SK-N-SH (cell line): ENCODE results near the gene SNRK. TPM values are rescaled to one million over a fixed set of nuclear protein-coding genes. Genes with fewer than 3 reads are reported as not detected.

Source experiments
- CTCF ChIA-PET: fragments of 300-600, 350-600 bp; formaldehyde crosslinking; extraction: SDS; loops from one replicate; lab custom pipeline; 2021; lab: Yijun Ruan, JAX
- POLR2A ChIA-PET: fragments of 350-600 bp; sonication (Branson Sonifier 250); formaldehyde crosslinking; extraction: SDS; loops from one replicate; lab custom pipeline; 2020; ENCODE audit warnings: antibody characterized with exemption, inconsistent platforms; lab: Yijun Ruan, JAX
- DNase-seq: peaks from one replicate; pipeline ENCODE4 v3.0.0; 2012
- H2AFZ ChIP-seq: fragments of 200-600 bp; sonication (generic); 2 replicates; pipeline ENCODE4 v1.8.1; 2016; ENCODE audit warnings: antibody characterized with exemption, mild to moderate bottlenecking, low read depth
- H3F3A ChIP-seq: fragments of 200-600 bp; sonication (generic); replicated peaks from 2 replicates; pipeline ENCODE3; 2016; ENCODE audit warnings: antibody characterized with exemption, mild to moderate bottlenecking; ENCODE audit not compliant: insufficient read depth
- H3K27ac ChIP-seq, 2 experiments: fragments of 200-500 bp in 1 of 2; fragments of 200-600 bp in 1 of 2; sonication (Bioruptor generic) in 1 of 2; sonication (generic), shearing (Covaris generic) in 1 of 2; 2 replicates each; pipeline versions ENCODE4 v1.5.1 to v1.6.1; 2014 to 2016; ENCODE audit warnings: low read depth in 2 of 2, inconsistent platforms in 1 of 2, low read length in 1 of 2, mild to moderate bottlenecking in 1 of 2, mixed read lengths in 1 of 2
- H3K27me3 ChIP-seq: fragments of 200-600 bp; sonication (generic), shearing (Covaris generic); 2 replicates; pipeline ENCODE4 v1.6.1; 2016; ENCODE audit warnings: mixed run types; ENCODE audit not compliant: insufficient read depth
- H3K36me3 ChIP-seq, 2 experiments: fragments of 200-500 bp in 1 of 2; fragments of 200-600 bp in 1 of 2; sonication (Bioruptor generic) in 1 of 2; sonication (generic) in 1 of 2; replicated peaks in 1 of 2; 2 replicates each; pipeline versions ENCODE3 to v1.5.1; 2014 to 2016; ENCODE audit warnings: low read length in 1 of 2, mild to moderate bottlenecking in 1 of 2; ENCODE audit not compliant: insufficient read depth in 2 of 2, control insufficient read depth in 1 of 2
- H3K4me1 ChIP-seq, 2 experiments: fragments of 200-500 bp in 1 of 2; fragments of 200-600 bp in 1 of 2; sonication (Bioruptor generic) in 1 of 2; sonication (generic), shearing (Covaris generic) in 1 of 2; 2 replicates each; pipeline versions ENCODE4 v1.5.1 to v1.6.1; 2014 to 2016; ENCODE audit warnings: low read depth in 1 of 2, low read length in 1 of 2, mixed run types in 1 of 2; ENCODE audit not compliant: insufficient read depth in 2 of 2, control insufficient read depth in 1 of 2
- H3K4me2 ChIP-seq: fragments of 200-600 bp; sonication (generic), shearing (Covaris generic); 2 replicates; pipeline ENCODE4 v1.6.1; 2017; ENCODE audit warnings: mixed run types
- H3K4me3 ChIP-seq, 2 experiments: fragments of 200-500 bp in 1 of 2; fragments of 200-600 bp in 1 of 2; sonication (Bioruptor generic) in 1 of 2; sonication (generic), shearing (Covaris generic) in 1 of 2; 2 replicates each; pipeline versions ENCODE4 v1.5.1 to v1.8.1; 2014 to 2016; ENCODE audit warnings: low read depth in 2 of 2, inconsistent platforms in 1 of 2, low read length in 1 of 2, mild to moderate bottlenecking in 1 of 2, mixed read lengths in 1 of 2, moderate library complexity in 1 of 2
- H3K79me2 ChIP-seq: fragments of 200-600 bp; sonication (generic); 2 replicates; pipeline ENCODE4 v1.8.1; 2017; ENCODE audit warnings: mild to moderate bottlenecking; ENCODE audit not compliant: insufficient read depth
- H3K9ac ChIP-seq: fragments of 200-600 bp; sonication (generic); 2 replicates; pipeline ENCODE4 v1.6.1; 2017; ENCODE audit warnings: mixed run types
- H3K9me2 ChIP-seq: fragments of 200-600 bp; sonication (generic); 2 replicates; pipeline ENCODE4 v1.6.1; 2017; ENCODE audit warnings: mixed run types
- H3K9me3 ChIP-seq: fragments of 200-600 bp; sonication (generic); 2 replicates; pipeline ENCODE4 v1.6.1; 2017; ENCODE audit warnings: mixed run types, mild to moderate bottlenecking, moderate library complexity
- H4K20me1 ChIP-seq: fragments of 200-600 bp; sonication (generic); 2 replicates; pipeline ENCODE4 v1.6.1; 2017; ENCODE audit warnings: mild to moderate bottlenecking, mixed run types; ENCODE audit not compliant: insufficient read depth
- CTCF ChIP-seq: fragments of 200-600 bp; sonication (generic); IDR thresholded peaks from 2 replicates; pipeline ENCODE4 v1.6.1; 2017; ENCODE audit warnings: antibody characterized with exemption, mild to moderate bottlenecking, moderate library complexity
- EZH2phosphoT487 ChIP-seq: fragments of 200-600 bp; sonication (generic); IDR thresholded peaks from 2 replicates; pipeline ENCODE4 v1.6.1; 2017; ENCODE audit warnings: low read depth, mixed run types, mild to moderate bottlenecking, antibody characterized with exemption, moderate library complexity, borderline replicate concordance
- FOXM1 ChIP-seq: IDR thresholded peaks from 2 replicates; pipeline ENCODE4 v1.4.0; 2012; ENCODE audit warnings: low read depth, mild to moderate bottlenecking
- GATA2 ChIP-seq: sonication (generic); formaldehyde crosslinking; IDR thresholded peaks from 2 replicates; pipeline ENCODE4 v1.5.0; 2020; ENCODE audit warnings: mild to moderate bottlenecking, missing genetic modification reagents
- MXI1 ChIP-seq: IDR thresholded peaks from 2 replicates; pipeline ENCODE4 v1.6.1; 2012; ENCODE audit warnings: mild to moderate bottlenecking, low read depth, low read length, improper control_type of control experiment
- NRF1 ChIP-seq: IDR thresholded peaks from 2 replicates; pipeline ENCODE4 v1.6.1; 2012; ENCODE audit warnings: low read depth, mild to moderate bottlenecking, low read length
- RFX5 ChIP-seq: IDR thresholded peaks from 2 replicates; pipeline ENCODE4 v1.6.1; 2012; ENCODE audit warnings: mild to moderate bottlenecking, improper control_type of control experiment, low read length
- RXRA ChIP-seq: IDR thresholded peaks from 2 replicates; pipeline ENCODE4 v1.4.0; 2012; ENCODE audit warnings: low read depth, mild to moderate bottlenecking, borderline replicate concordance
- SIN3A ChIP-seq: IDR thresholded peaks from 2 replicates; pipeline ENCODE4 v1.6.1; 2012; ENCODE audit warnings: low read depth, mild to moderate bottlenecking, low read length, moderate library complexity, borderline replicate concordance
- SMC3 ChIP-seq: IDR thresholded peaks from 2 replicates; pipeline ENCODE4 v1.6.1; 2012; ENCODE audit warnings: low read depth, low read length, improper control_type of control experiment
- TCF12 ChIP-seq: IDR thresholded peaks from 2 replicates; pipeline ENCODE4 v1.4.0; 2012
- WGBS: methylation state at CpG from one replicate; pipeline ENCODE4 v1.1.6; 2017; ENCODE audit warnings: low lambda C conversion rate; 5-methylcytosine and 5-hydroxymethylcytosine counted together
- polyA plus RNA-seq, 3 experiments: library from polyadenylated mRNA; depleted of rRNA; stranded (reverse); fragments of >200 nt; gene quantifications; 2 replicates each; pipeline ENCODE4 v1.2.3, GENCODE V29; 2012

Gene SNRK
- polyA plus RNA-seq, 1 of the 3 experiments (the other 2 are of a cell fraction), result 3.6 TPM

- Histone ChIP-seq H3K27ac (no peak overlapping the region), H4K20me1 (no peaks in the 10 kb centered on the region), H2AFZ (no peak overlapping the region), H3K79me2 (no peaks in the 10 kb centered on the region), H3K9me3 (no peaks in the 10 kb centered on the region), H3K4me3 (no peak overlapping the region), H3K9ac (no peak overlapping the region), H3K9me2 (no peaks in the 10 kb centered on the region), H3K4me2 (no peak overlapping the region), H3K36me3 (no peaks in the 10 kb centered on the region), H3K27me3 (no peaks in the 10 kb centered on the region), H3K4me1 (no peaks in the 10 kb centered on the region; a peak in 1 of 4 replicates), H3F3A (no peaks in the 10 kb centered on the region)
- TF ChIP-seq FOXM1, result no peak
- no peak for TF ChIP-seq NRF1
- TF ChIP-seq MXI1, result no peak
- TF ChIP-seq SIN3A, result no peak
- TF ChIP-seq TCF12, result no peak
- TF ChIP-seq GATA2, result no peak
- TF ChIP-seq RXRA, result no peak
- no peak for TF ChIP-seq EZH2phosphoT487
- no peak for TF ChIP-seq CTCF
- no peak for TF ChIP-seq SMC3
- TF ChIP-seq RFX5, result no peak
- WGBS, result 87% methylated on average over 10 of the region's 10 CpGs
- no peak for DNase-seq
- POLR2A ChIA-PET, result no interaction called here
- CTCF ChIA-PET, result interaction anchor here (1.0 to 1.5 kb wide), 3 partner anchors 12 to 152 kb away, joined by 3 to 5 read pairs (median 4); no protein-coding TSS in a partner anchor
These were observed 103.3 kb downstream of the SNRK start for GRCh38 chr3:43389388-43390254.

- TF ChIP-seq GATA2, result no peak
- Histone ChIP-seq H3K9me3 (no peaks in the 10 kb centered on the region), H3K79me2 (no peaks in the 10 kb centered on the region), H3K9me2 (no peaks in the 10 kb centered on the region), H3K36me3 (no peaks in the 10 kb centered on the region), H3K9ac (no peak overlapping the region), H2AFZ (no peak overlapping the region), H4K20me1 (no peaks in the 10 kb centered on the region), H3K4me3 (no peak overlapping the region), H3K27ac (no peak overlapping the region; a peak in 1 of 4 replicates), H3K27me3 (no peaks in the 10 kb centered on the region), H3K4me2 (no peak overlapping the region), H3K4me1 (no peaks in the 10 kb centered on the region; a peak in 1 of 4 replicates), H3F3A (no peaks in the 10 kb centered on the region)
- CTCF ChIA-PET, result no interaction called here
- no peak for DNase-seq
- 83% methylated on average over 1 of the region's 1 CpG for WGBS
- POLR2A ChIA-PET, result no interaction called here
These were observed 103.9 kb downstream of the SNRK start for GRCh38 chr3:43390255-43390588.
